Measurements from ENCODE around the gene CD96. TPM values are rescaled to one million over a fixed set of nuclear protein-coding genes. Genes with fewer than 3 reads are reported as not detected.

CD96 gene
- total and polyA plus RNA-seq, 7 donors: 0.01 to 0.59 (median 0.20) TPM; not detected in 1

DNA sequence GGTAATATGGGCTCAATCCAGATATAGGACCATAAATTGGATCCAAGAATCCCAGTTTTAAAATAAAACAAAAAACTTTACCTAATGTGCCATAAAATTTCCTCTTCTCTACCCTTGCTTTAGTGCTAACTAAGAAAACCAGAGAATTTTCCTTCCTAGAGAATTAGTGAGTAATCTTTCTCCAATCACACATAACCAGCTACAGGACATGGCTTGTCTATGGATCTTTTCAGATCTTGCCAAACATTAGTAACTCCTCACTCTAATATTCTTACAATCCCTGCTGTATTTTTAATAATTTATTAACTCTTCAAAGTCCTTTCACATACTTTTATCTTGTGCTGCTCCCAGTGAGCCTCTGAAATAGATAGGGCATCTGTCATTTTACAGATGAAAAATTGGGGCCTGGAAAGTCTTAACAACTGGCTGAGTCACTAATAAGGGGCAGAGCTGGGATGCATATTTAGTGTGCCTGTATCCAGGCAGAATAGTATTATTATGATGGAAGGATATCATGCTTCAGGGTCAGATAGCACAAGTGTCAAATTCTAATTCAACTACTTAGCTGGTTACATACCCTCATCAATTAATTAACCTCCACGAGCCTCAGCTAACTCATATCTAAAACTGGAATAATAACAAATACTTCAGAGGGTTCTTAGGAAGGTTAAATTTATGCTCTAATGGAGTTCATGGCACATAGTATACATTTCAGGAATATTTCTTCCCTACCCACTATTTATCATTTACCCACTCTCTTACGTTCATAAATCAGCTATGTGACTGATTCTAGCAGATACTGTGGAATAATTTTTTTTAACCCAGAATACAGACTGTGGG is 47.5 kb downstream of the CD96 start:
- 61 to 68% (median 67%) methylated on average over 2 of the region's 2 CpGs for WGBS, 3 donors
- DNase-seq (no peak), ATAC-seq (no peak)

GRCh38 chr3:111590143-111590491 is 48.1 kb downstream of the CD96 start:
- no peak overlapping the region for H3K27ac ChIP-seq
- H3K36me3 ChIP-seq (ENCODE audit: insufficient read depth in 1 of 2, low read depth in 1 of 2): no peaks in the 10 kb centered on the region
- TF ChIP-seq CTCF (IDR thresholded peaks at IDR 0.05): no peak
- H3K4me1 ChIP-seq: no peaks in the 10 kb centered on the region
- DNase-seq (no peak), ATAC-seq (no peak)
- H3K9me3 ChIP-seq: no peaks in the 10 kb centered on the region
- 74 to 91% (median 75%) methylated on average over 1 of the region's 1 CpG for WGBS, 3 donors
- no peak overlapping the region for H3K4me3 ChIP-seq
- H3K27me3 ChIP-seq (ENCODE audit: insufficient read depth in 3 of 3, low read length in 2 of 3): no peaks in the 10 kb centered on the region
- intact Hi-C loops (cut with DNase I): no loop called here

More for the DNA sequence above, 47.5 kb downstream of the CD96 start:
- no peaks in the 10 kb centered on the region for H3K27me3 ChIP-seq (ENCODE audit: insufficient read depth in 3 of 3, low read length in 2 of 3)
- TF ChIP-seq CTCF (IDR thresholded peaks at IDR 0.05): no peak
- H3K36me3 ChIP-seq (ENCODE audit: insufficient read depth in 1 of 2, low read depth in 1 of 2): no peaks in the 10 kb centered on the region
- H3K27ac ChIP-seq: no peak overlapping the region
- no peak overlapping the region for H3K4me3 ChIP-seq
- H3K4me1 ChIP-seq: no peaks in the 10 kb centered on the region
- no peaks in the 10 kb centered on the region for H3K9me3 ChIP-seq
- intact Hi-C loops (cut with DNase I): no loop called here

GRCh38 chr3:111591555-111591954 is 49.6 kb downstream of the CD96 start:
- Histone ChIP-seq H3K9me3 (no peaks in the 10 kb centered on the region), H3K4me3 (no peak overlapping the region), H3K27me3 (ENCODE audit: insufficient read depth in 3 of 3, low read length in 2 of 3) (no peaks in the 10 kb centered on the region), H3K4me1 (no peaks in the 10 kb centered on the region), H3K27ac (no peak overlapping the region), H3K36me3 (ENCODE audit: insufficient read depth in 1 of 2, low read depth in 1 of 2) (no peaks in the 10 kb centered on the region)
- intact Hi-C loops (cut with DNase I): no loop called here
- TF ChIP-seq CTCF (IDR thresholded peaks at IDR 0.05): no peak
- ATAC-seq (no peak), DNase-seq (no peak)
- WGBS, 3 donors: 88 to 93% (median 91%) methylated on average over 3 of the region's 3 CpGs

- no peak for DNase-seq
- no peak for ATAC-seq
- Histone ChIP-seq H3K4me3 (no peak overlapping the region), H3K4me1 (no peaks in the 10 kb centered on the region), H3K27ac (no peak overlapping the region), H3K27me3 (ENCODE audit: insufficient read depth in 3 of 3, low read length in 2 of 3) (no peaks in the 10 kb centered on the region), H3K9me3 (no peaks in the 10 kb centered on the region), H3K36me3 (ENCODE audit: insufficient read depth in 1 of 2, low read depth in 1 of 2) (no peaks in the 10 kb centered on the region)
- TF ChIP-seq CTCF (IDR thresholded peaks at IDR 0.05): no peak
- intact Hi-C loops (cut with DNase I): no loop called here
These were observed 50.1 kb downstream of the CD96 start for GRCh38 chr3:111592143-111592542.

- WGBS, 3 donors: 80 to 86% (median 83%) methylated on average over 5 of the region's 5 CpGs
- Histone ChIP-seq H3K27ac (no peak overlapping the region), H3K4me3 (no peak overlapping the region), H3K9me3 (no peaks in the 10 kb centered on the region), H3K4me1 (no peaks in the 10 kb centered on the region), H3K27me3 (ENCODE audit: insufficient read depth in 3 of 3, low read length in 2 of 3) (no peaks in the 10 kb centered on the region), H3K36me3 (ENCODE audit: insufficient read depth in 1 of 2, low read depth in 1 of 2) (no peaks in the 10 kb centered on the region)
- intact Hi-C loops (cut with DNase I): no loop called here
- TF ChIP-seq CTCF (IDR thresholded peaks at IDR 0.05): no peak
- ATAC-seq: no peak
- no peak for DNase-seq
These were observed 50.9 kb downstream of the CD96 start for GRCh38 chr3:111592936-111593335.

Data from psoas muscle (tissue), 8 donors.